DOHH2 (cell line): ENCODE measurements around the gene PKD1.

Experiments
- EZH2phosphoT487 ChIP-seq: fragments of 200-600 bp; sonication (generic); IDR thresholded peaks from 2 replicates; pipeline ENCODE4 v1.6.1; 2017; ENCODE audit warnings: borderline replicate concordance, mild to moderate bottlenecking, antibody characterized with exemption, low read length, moderate library complexity, mixed read lengths
- TF ChIP-seq, protein P1 (sequence below): fragments of 200-600 bp; sonication (generic); IDR thresholded peaks from one replicate; pipeline ENCODE4 v1.5.1; 2014; ENCODE audit warnings: antibody characterized with exemption, mild to moderate bottlenecking, low read depth, low read length; ENCODE audit not compliant: poor library complexity, severe bottlenecking

DNA sequence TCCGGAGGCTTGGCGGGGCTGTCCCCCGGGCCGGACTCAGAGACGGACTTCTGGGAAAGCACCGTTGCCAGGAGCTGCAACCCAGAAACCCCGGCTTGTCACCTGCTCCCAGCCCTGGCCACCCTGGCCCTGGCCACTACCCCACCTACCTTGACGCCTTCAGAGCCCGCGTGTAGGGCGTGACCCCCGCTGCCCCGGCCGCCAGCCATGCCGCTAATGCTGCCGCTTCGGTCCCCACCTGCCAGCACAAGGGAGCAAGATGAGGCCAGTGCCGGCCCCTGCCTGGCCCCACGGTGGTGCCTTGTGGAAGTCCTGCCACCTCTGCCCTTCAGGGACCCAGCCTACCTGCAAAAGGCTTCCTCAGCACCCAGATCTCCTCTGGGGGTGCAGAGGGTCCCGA is 49.3 kb upstream of the PKD1 start:
- TF ChIP-seq, protein P1, sequence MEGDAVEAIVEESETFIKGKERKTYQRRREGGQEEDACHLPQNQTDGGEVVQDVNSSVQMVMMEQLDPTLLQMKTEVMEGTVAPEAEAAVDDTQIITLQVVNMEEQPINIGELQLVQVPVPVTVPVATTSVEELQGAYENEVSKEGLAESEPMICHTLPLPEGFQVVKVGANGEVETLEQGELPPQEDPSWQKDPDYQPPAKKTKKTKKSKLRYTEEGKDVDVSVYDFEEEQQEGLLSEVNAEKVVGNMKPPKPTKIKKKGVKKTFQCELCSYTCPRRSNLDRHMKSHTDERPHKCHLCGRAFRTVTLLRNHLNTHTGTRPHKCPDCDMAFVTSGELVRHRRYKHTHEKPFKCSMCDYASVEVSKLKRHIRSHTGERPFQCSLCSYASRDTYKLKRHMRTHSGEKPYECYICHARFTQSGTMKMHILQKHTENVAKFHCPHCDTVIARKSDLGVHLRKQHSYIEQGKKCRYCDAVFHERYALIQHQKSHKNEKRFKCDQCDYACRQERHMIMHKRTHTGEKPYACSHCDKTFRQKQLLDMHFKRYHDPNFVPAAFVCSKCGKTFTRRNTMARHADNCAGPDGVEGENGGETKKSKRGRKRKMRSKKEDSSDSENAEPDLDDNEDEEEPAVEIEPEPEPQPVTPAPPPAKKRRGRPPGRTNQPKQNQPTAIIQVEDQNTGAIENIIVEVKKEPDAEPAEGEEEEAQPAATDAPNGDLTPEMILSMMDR = no peak
- no peak for TF ChIP-seq EZH2phosphoT487
